KMS-11 (cell line): ENCODE results near the gene LDLRAD3.
A peak's percentile ranks its signal among the peaks of the same experiment; 100 is the strongest.

Experiments
- H2AFZ ChIP-seq: fragments of 200-600 bp; sonication (generic); 2 replicates; pipeline ENCODE4 v1.6.1; 2016; ENCODE audit warnings: antibody characterized with exemption, mixed run types, low read depth
- H3K27ac ChIP-seq: fragments of 200-600 bp; sonication (generic); 2 replicates; pipeline ENCODE4 v1.6.1; 2016; ENCODE audit warnings: mild to moderate bottlenecking, mixed run types
- H3K27me3 ChIP-seq: fragments of 200-600 bp; sonication (generic); 2 replicates; pipeline ENCODE4 v1.6.1; 2017; ENCODE audit warnings: mild to moderate bottlenecking, low read depth, mixed run types, moderate library complexity; ENCODE audit not compliant: insufficient read depth
- H3K36me3 ChIP-seq: fragments of 200-600 bp; sonication (generic); 2 replicates; pipeline ENCODE4 v1.6.1; 2017; ENCODE audit warnings: mild to moderate bottlenecking, mixed run types; ENCODE audit not compliant: insufficient read depth
- H3K4me1 ChIP-seq: fragments of 200-600 bp; sonication (generic); 2 replicates; pipeline ENCODE4 v1.6.1; 2016; ENCODE audit warnings: mild to moderate bottlenecking, low read depth, mixed run types; ENCODE audit not compliant: poor library complexity, severe bottlenecking
- H3K4me2 ChIP-seq: fragments of 200-600 bp; sonication (generic); 2 replicates; pipeline ENCODE4 v1.7.0; 2016; ENCODE audit warnings: mild to moderate bottlenecking, mixed run types
- H3K4me3 ChIP-seq: fragments of 200-600 bp; sonication (generic); IDR thresholded peaks from 2 replicates; pipeline ENCODE4 v1.6.1; 2017; ENCODE audit warnings: low read depth, low read length, mixed read lengths; ENCODE audit not compliant: insufficient read depth
- H3K79me2 ChIP-seq: fragments of 200-600 bp; sonication (generic); 2 replicates; pipeline ENCODE4 v1.6.1; 2016; ENCODE audit warnings: low read depth, mixed run types; ENCODE audit not compliant: insufficient read depth
- H3K9ac ChIP-seq: fragments of 200-600 bp; sonication (generic); 2 replicates; pipeline ENCODE4 v1.6.1; 2016; ENCODE audit warnings: mild to moderate bottlenecking, mixed run types
- H4K20me1 ChIP-seq: fragments of 200-600 bp; sonication (generic); 2 replicates; pipeline ENCODE4 v1.6.1; 2016; ENCODE audit warnings: mild to moderate bottlenecking, mixed run types; ENCODE audit not compliant: insufficient read depth
- TF ChIP-seq, protein P1 (sequence below): fragments of 200-600 bp; sonication (generic); conservative IDR thresholded peaks from 2 replicates; pipeline ENCODE4 v1.6.1; 2017; ENCODE audit warnings: low read depth, mild to moderate bottlenecking, antibody characterized with exemption, low read length, moderate library complexity, mixed read lengths

LDLRAD3 gene

DNA sequence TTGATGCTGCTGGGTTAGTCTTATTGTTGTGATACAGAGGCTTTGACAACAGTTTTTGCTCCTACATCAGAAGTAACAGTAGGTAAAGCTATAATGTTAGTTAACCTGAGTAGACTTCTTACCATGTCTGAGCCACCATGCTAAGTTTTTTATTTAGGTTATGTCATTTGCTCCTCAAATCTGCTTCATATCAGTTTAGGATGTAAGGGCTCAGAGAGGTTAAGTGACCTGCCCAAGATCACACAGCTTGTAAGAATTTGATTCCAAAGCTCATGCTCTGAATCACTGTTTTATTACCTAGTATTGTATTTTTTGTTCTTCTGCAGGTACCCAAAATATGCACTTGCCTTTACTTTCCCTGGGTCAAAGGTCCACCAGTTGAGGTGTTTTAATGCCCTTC is 183.7 kb downstream of the LDLRAD3 start:
- Histone ChIP-seq H3K27ac (peak overlapping the region; percentile 29; the same call in 1 of the 2 replicates), H4K20me1 (no peaks in the 10 kb centered on the region), H3K27me3 (no peaks in the 10 kb centered on the region), H3K36me3 (no peaks in the 10 kb centered on the region), H2AFZ (no peak overlapping the region), H3K4me2 (peak overlapping the region; percentile 46), H3K79me2 (no peaks in the 10 kb centered on the region), H3K4me3 (no peak overlapping the region), H3K9ac (peak overlapping the region; percentile 21; the same call in 1 of the 2 replicates), H3K4me1 (peaks cover 58% of the 10 kb centered on the region)
- TF ChIP-seq, protein P1, sequence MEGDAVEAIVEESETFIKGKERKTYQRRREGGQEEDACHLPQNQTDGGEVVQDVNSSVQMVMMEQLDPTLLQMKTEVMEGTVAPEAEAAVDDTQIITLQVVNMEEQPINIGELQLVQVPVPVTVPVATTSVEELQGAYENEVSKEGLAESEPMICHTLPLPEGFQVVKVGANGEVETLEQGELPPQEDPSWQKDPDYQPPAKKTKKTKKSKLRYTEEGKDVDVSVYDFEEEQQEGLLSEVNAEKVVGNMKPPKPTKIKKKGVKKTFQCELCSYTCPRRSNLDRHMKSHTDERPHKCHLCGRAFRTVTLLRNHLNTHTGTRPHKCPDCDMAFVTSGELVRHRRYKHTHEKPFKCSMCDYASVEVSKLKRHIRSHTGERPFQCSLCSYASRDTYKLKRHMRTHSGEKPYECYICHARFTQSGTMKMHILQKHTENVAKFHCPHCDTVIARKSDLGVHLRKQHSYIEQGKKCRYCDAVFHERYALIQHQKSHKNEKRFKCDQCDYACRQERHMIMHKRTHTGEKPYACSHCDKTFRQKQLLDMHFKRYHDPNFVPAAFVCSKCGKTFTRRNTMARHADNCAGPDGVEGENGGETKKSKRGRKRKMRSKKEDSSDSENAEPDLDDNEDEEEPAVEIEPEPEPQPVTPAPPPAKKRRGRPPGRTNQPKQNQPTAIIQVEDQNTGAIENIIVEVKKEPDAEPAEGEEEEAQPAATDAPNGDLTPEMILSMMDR, result no peak

DNA sequence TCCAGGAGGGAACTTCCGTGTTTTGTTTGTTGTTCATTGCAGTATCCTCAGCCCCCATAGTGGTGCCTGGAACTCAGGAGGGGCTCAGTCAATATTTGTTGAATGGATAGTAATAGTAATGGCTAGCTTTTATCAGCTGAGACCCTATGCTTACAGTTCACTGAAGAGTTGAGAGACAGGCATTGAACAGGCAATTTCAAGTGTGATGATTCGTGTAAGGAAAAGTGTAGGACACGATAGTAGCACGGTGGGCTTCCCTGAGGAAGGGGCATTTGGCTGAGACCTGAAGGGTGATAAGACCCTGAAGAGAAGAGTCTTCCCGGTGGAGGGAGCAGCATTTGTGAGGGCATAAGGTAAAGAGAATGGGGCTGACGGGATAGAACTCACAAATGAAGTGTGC is 186.1 kb downstream of the LDLRAD3 start:
- Histone ChIP-seq H3K4me2 (peak overlapping the region; percentile 68; the same call in 1 of the 2 replicates), H2AFZ (no peak overlapping the region), H3K4me1 (peaks cover 50% of the 10 kb centered on the region), H3K27me3 (no peaks in the 10 kb centered on the region), H3K9ac (no peak overlapping the region), H3K27ac (peak overlapping the region; percentile 44; the same call in 1 of the 2 replicates), H4K20me1 (no peaks in the 10 kb centered on the region), H3K4me3 (no peak overlapping the region), H3K36me3 (no peaks in the 10 kb centered on the region), H3K79me2 (no peaks in the 10 kb centered on the region)
- TF ChIP-seq, protein P1, result no peak

DNA sequence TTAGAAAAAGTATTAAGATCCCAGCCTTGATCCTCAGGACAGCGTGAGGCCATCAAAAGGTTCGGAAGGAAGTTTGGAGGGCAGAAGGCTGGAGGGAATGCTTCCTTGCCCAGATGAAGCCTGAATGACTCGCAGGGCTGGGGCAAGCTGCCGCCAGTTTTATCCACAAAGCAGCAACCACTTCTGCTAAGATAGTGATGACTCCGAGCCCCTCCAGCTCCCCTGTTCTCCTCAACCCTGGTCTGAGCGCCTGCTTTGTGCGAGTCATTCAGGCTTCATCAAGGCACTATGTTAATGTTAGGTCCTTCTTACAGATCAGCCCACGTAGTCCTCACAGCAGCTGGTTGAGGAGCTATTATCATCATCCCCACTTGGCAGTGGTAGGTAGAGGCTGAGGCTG is 186.5 kb downstream of the LDLRAD3 start:
- no peaks in the 10 kb centered on the region for H3K36me3 ChIP-seq
- H3K4me1 ChIP-seq, result peaks cover 50% of the 10 kb centered on the region
- no peaks in the 10 kb centered on the region for H4K20me1 ChIP-seq
- no peak overlapping the region for H3K27ac ChIP-seq
- H3K4me2 ChIP-seq, result no peak overlapping the region
- no peaks in the 10 kb centered on the region for H3K27me3 ChIP-seq
- no peak overlapping the region for H3K4me3 ChIP-seq
- TF ChIP-seq, protein P1, result no peak
- H3K79me2 ChIP-seq, result no peaks in the 10 kb centered on the region
- H3K9ac ChIP-seq, result no peak overlapping the region
- no peak overlapping the region for H2AFZ ChIP-seq

DNA sequence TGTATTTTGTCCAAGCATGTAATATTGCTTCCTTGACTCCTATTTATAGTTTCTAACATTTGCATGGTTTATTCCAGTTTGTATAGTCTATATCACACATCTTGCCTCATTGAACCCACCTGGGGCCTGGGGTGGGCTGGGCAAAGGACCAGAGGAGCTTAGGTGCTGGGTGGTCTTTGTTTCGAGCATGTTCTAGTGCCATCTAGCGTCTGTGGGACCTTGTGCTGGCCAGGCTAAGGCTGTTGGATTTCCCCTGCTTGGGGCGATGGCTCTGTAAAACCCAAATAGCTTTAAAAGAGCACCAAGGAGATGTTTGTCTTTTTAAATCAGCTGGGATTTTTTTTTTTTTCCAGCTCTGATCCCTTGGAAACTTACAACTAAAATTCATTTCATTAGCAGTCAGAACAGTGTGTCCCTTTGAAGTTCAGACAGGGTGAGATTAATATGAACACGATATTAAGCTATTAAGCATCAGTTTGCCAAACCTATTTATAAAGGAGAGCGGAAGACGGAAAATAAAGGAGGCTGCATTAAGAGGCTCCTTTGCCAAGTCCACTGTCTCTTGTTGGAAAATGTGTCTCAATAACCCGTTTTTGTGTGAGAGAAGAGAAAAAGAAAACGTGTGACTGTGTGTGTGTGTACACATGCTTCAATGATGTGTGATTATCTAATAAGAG is 188.0 kb downstream of the LDLRAD3 start:
- Histone ChIP-seq H3K4me3 (no peak overlapping the region), H3K4me1 (peaks cover 40% of the 10 kb centered on the region), H3K27ac (no peak overlapping the region), H3K4me2 (no peak overlapping the region), H3K36me3 (no peaks in the 10 kb centered on the region), H3K9ac (no peak overlapping the region), H2AFZ (no peak overlapping the region), H3K27me3 (no peaks in the 10 kb centered on the region), H4K20me1 (no peaks in the 10 kb centered on the region), H3K79me2 (no peaks in the 10 kb centered on the region)
- TF ChIP-seq, protein P1, result peak; percentile 45; the same call in 1 of the 2 replicates
